Fibroblast of lung (primary cell): ENCODE results near the gene SNX14.

Experiments used
- EZH2 ChIP-seq: IDR thresholded peaks from 2 replicates; pipeline ENCODE4 v1.5.1; 2012; ENCODE audit warnings: low read length, control low read depth, mild to moderate bottlenecking; ENCODE audit errors: missing control alignments
- TF ChIP-seq, protein P1 (sequence below), 2 donors: IDR thresholded peaks in 1 of 2; conservative IDR thresholded peaks in 1 of 2; 1 replicate in 1 of 2; 2 replicates in 1 of 2; pipeline ENCODE4 v1.5.1; 2011 to 2012; ENCODE audit warnings: low read length in 2 of 2, control low read depth in 1 of 2, inconsistent platforms in 1 of 2, low read depth in 1 of 2, mild to moderate bottlenecking in 1 of 2

DNA sequence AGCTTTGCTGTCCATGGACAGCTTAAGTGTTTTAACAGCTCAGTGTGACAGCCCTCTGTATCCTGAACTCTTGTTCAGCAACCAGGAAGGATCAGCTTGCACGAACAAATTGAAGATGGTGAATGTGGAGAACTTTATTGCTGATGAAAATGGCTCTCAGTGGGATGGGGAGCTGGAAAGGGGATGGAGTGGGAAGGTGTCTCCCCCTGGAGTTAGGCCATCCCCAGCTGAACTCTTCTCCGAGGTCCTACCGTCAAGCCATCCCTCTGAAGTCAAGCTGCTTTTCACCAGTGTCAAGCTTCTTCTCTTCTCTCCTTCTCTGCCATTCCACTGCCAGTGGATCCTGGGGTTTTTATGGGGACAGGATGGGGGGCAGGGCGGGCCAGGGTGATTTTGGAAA is 117.1 kb downstream of the SNX14 start:
- no peak for TF ChIP-seq EZH2
- TF ChIP-seq, protein P1, sequence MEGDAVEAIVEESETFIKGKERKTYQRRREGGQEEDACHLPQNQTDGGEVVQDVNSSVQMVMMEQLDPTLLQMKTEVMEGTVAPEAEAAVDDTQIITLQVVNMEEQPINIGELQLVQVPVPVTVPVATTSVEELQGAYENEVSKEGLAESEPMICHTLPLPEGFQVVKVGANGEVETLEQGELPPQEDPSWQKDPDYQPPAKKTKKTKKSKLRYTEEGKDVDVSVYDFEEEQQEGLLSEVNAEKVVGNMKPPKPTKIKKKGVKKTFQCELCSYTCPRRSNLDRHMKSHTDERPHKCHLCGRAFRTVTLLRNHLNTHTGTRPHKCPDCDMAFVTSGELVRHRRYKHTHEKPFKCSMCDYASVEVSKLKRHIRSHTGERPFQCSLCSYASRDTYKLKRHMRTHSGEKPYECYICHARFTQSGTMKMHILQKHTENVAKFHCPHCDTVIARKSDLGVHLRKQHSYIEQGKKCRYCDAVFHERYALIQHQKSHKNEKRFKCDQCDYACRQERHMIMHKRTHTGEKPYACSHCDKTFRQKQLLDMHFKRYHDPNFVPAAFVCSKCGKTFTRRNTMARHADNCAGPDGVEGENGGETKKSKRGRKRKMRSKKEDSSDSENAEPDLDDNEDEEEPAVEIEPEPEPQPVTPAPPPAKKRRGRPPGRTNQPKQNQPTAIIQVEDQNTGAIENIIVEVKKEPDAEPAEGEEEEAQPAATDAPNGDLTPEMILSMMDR (conservative IDR thresholded peaks at IDR 0.05 in 1 of 2, IDR thresholded peaks at IDR 0.05 in 1 of 2; ENCODE audit: low read depth in 1 of 2, low read length in 2 of 2), result no peak
